GM19467 (cell line): Measurements from ENCODE around the gene TOP1.
"Not testable (repeated sequence)": the region's sequence is repeated elsewhere in the genome, so short reads cannot be mapped to it uniquely, and the experiment has no call there.

Experiments
- ATAC-seq: cut with Tn5 transposase; IDR thresholded peaks from one replicate; pipeline ENCODE4 v1.9.1; 2021; ENCODE audit warnings: mild to moderate bottlenecking, moderate library complexity; ENCODE audit not compliant: unreplicated experiment

TOP1 gene

GRCh38 chr20:41003143-41003935 lies 25.3 kb upstream of the TOP1 start:
- no peak for ATAC-seq

- not testable (repeated sequence) for ATAC-seq
These were observed 24.7 kb upstream of the TOP1 start for GRCh38 chr20:41003936-41004294.

- no peak for ATAC-seq
These were observed 23.9 kb upstream of the TOP1 start for GRCh38 chr20:41004531-41005360.

- ATAC-seq = no peak
These were observed 23.3 kb upstream of the TOP1 start for GRCh38 chr20:41005361-41005729.

- no peak for ATAC-seq
These were observed 22.3 kb upstream of the TOP1 start for GRCh38 chr20:41006126-41006935.

GRCh38 chr20:41006936-41007474 lies 21.6 kb upstream of the TOP1 start:
- ATAC-seq = no peak

GRCh38 chr20:41007481-41007880 lies 21.1 kb upstream of the TOP1 start:
- no peak for ATAC-seq

GRCh38 chr20:41009946-41010345 lies 18.7 kb upstream of the TOP1 start:
- no peak for ATAC-seq

- peak; percentile 92 for ATAC-seq
These were observed 17.0 kb upstream of the TOP1 start for GRCh38 chr20:41011551-41012067.

- ATAC-seq = no peak
These were observed 14.0 kb upstream of the TOP1 start for GRCh38 chr20:41014561-41015088.

- ATAC-seq = no peak
These were observed 11.1 kb upstream of the TOP1 start for GRCh38 chr20:41017448-41018042.

GRCh38 chr20:41018153-41018552 lies 10.5 kb upstream of the TOP1 start:
- ATAC-seq = no peak

GRCh38 chr20:41023549-41023948 lies 5.1 kb upstream of the TOP1 start:
- no peak for ATAC-seq

- ATAC-seq = no peak
These were observed 1.3 kb upstream of the TOP1 start for GRCh38 chr20:41027366-41027765.

- no peak for ATAC-seq
These were observed 707 bp upstream of the TOP1 start for GRCh38 chr20:41027872-41028358.

GRCh38 chr20:41029150-41029901 lies 704 bp downstream of the TOP1 start:
- ATAC-seq = peak; percentile 4

GRCh38 chr20:41030061-41030460 lies 1.4 kb downstream of the TOP1 start:
- no peak for ATAC-seq

GRCh38 chr20:41030531-41031242 lies 2.1 kb downstream of the TOP1 start:
- no peak for ATAC-seq

- no peak for ATAC-seq
These were observed 2.6 kb downstream of the TOP1 start for GRCh38 chr20:41031243-41031619.
